Lung (tissue), 12 donors: ENCODE data around the gene PATZ1. TPM values are rescaled to one million over a fixed set of nuclear protein-coding genes. Genes with fewer than 3 reads are reported as not detected.

ENCODE experiments used
- ATAC-seq: fragments of 200-7000 bp; cut with Tn5 transposase; one replicate; pipeline ENCODE4 v1.9.1; 2020; ENCODE audit warnings: moderate number of reproducible peaks; ENCODE audit not compliant: insufficient read depth, low FRiP score
- DNase-seq, 3 donors: peaks; one replicate each; pipeline ENCODE4 v3.0.0-alpha.2; 2013 to 2017
- H3K27ac ChIP-seq, 2 donors: one replicate each; pipeline ENCODE4 v1.5.1; 2013; ENCODE audit warnings: mild to moderate bottlenecking in 2 of 2, moderate library complexity in 2 of 2, control low read depth in 1 of 2, inconsistent platforms in 1 of 2, low read depth in 1 of 2, low read length in 1 of 2
- H3K27me3 ChIP-seq, 3 donors: one replicate each; pipeline ENCODE4 v1.5.1; 2013; ENCODE audit warnings: low read length in 2 of 3; ENCODE audit not compliant: control insufficient read depth in 3 of 3, insufficient read depth in 3 of 3
- H3K36me3 ChIP-seq, 4 donors: one replicate each; pipeline ENCODE4 v1.5.1; 2013; ENCODE audit warnings: low read length in 4 of 4, mild to moderate bottlenecking in 1 of 4, moderate library complexity in 1 of 4; ENCODE audit not compliant: control insufficient read depth in 4 of 4, insufficient read depth in 4 of 4
- H3K4me1 ChIP-seq, 5 donors: one replicate each; pipeline ENCODE4 v1.5.1; 2013; ENCODE audit warnings: low read length in 5 of 5, mild to moderate bottlenecking in 2 of 5, moderate library complexity in 1 of 5; ENCODE audit not compliant: control insufficient read depth in 5 of 5, insufficient read depth in 5 of 5
- H3K4me3 ChIP-seq: one replicate; pipeline ENCODE4 v1.5.1; 2013; ENCODE audit warnings: mild to moderate bottlenecking, control low read depth, moderate library complexity
- H3K9ac ChIP-seq, 2 donors: one replicate each; pipeline ENCODE4 v1.5.1; 2013; ENCODE audit warnings: low read length in 2 of 2, control low read depth in 1 of 2; ENCODE audit not compliant: insufficient read depth in 1 of 2
- H3K9me3 ChIP-seq, 4 donors: one replicate each; pipeline ENCODE4 v1.5.1; 2013; ENCODE audit warnings: low read length in 3 of 4, mild to moderate bottlenecking in 1 of 4, moderate library complexity in 1 of 4; ENCODE audit not compliant: control insufficient read depth in 4 of 4, insufficient read depth in 3 of 4
- CTCF ChIP-seq: IDR thresholded peaks from 2 replicates; pipeline ENCODE4 v1.5.1; 2012; ENCODE audit warnings: mild to moderate bottlenecking; ENCODE audit errors: control extremely low read depth, extremely low read depth
- WGBS, 2 donors: extraction: QIAGEN DNeasy Blood & Tissue Kit; methylation state at CpG; one replicate each; pipeline ENCODE4 v1.1.7; 2013; 5-methylcytosine and 5-hydroxymethylcytosine counted together
- polyA plus RNA-seq, 2 donors: library from polyadenylated mRNA; stranded (reverse); fragments of 200-250 nt; gene quantifications; one replicate each; pipeline ENCODE4 v1.2.1, GENCODE V29; 2013
- total RNA-seq, 2 donors: library from RNA; depleted of rRNA in 1 of 2; stranded (reverse); fragments of >200 nt in 1 of 2; gene quantifications; one replicate each; pipeline ENCODE4 v1.2.1, GENCODE V29; 2014 to 2021
- donor health status: control.
- donor health status: control.
- donor health status: Bipolar disorder and iron deficiency.
- donor health status: healthy.
- donor health status: DM: yes; HTN: yes; CAD: no.

PATZ1 gene
- total and polyA plus RNA-seq, 4 donors: 12.6 to 35.4 (median 29.6) TPM

- Histone ChIP-seq H3K36me3 (peaks cover 3 to 60% (median 41%) of the 10 kb centered on the region in 4 donors), H3K4me1 (peaks cover 4 to 54% (median 25%) of the 10 kb centered on the region in 5 donors), H3K9me3 (no peaks in the 10 kb centered on the region), H3K4me3 (no peak overlapping the region), H3K9ac (peak overlapping the region; percentile 11 to 21), H3K27ac (no peak overlapping the region), H3K27me3 (no peaks in the 10 kb centered on the region)
- TF ChIP-seq CTCF: no peak
- 84 to 85% methylated on average over 14 of the region's 14 CpGs for WGBS, 2 donors
- ATAC-seq (no peak), DNase-seq (no peak)
These were observed 4.6 kb downstream of the PATZ1 start for GRCh38 chr22:31341386-31342088.

GRCh38 chr22:31340765-31341247, 5.3 kb downstream of the PATZ1 start:
- WGBS, 2 donors: 4 to 7% methylated on average over 2 of the region's 2 CpGs

DNA sequence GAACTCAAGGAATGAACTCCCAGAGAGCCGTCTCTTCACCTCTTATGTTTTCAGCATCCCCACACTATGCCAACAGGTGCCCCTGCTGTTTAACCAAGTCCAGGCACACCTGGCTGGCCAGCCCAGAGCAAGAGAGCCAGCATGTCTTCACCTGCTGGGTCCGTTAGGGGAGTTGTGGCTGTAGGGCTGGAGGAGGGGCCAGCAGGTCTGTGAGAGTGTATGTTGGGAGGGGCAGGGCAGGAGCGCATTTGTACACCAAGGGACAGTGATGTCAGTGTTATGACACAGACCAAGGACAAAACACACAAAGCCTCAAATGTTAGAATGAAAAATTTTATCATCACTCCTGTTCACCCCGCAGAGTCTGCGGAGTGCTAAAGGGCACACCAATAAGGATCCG, 5.8 kb downstream of the PATZ1 start:
- H3K9me3 ChIP-seq: no peaks in the 10 kb centered on the region
- H3K27ac ChIP-seq: no peak overlapping the region
- ATAC-seq (no peak), DNase-seq (no peak)
- no peak overlapping the region for H3K4me3 ChIP-seq
- H3K27me3 ChIP-seq: no peaks in the 10 kb centered on the region
- WGBS, 2 donors: 93 to 97% methylated on average over 6 of the region's 6 CpGs
- H3K36me3 ChIP-seq: peaks cover 3 to 63% (median 44%) of the 10 kb centered on the region in 4 donors
- H3K4me1 ChIP-seq: peaks cover 4 to 54% (median 25%) of the 10 kb centered on the region in 5 donors
- no peak overlapping the region for H3K9ac ChIP-seq
- no peak for TF ChIP-seq CTCF

More at GRCh38 chr22:31340765-31341247, 5.3 kb downstream of the PATZ1 start:
- no peak overlapping the region for H3K9ac ChIP-seq
- H3K27me3 ChIP-seq: no peaks in the 10 kb centered on the region
- DNase-seq: no peak
- H3K9me3 ChIP-seq: no peaks in the 10 kb centered on the region
- H3K27ac ChIP-seq: no peak overlapping the region
- H3K4me1 ChIP-seq: peaks cover 4 to 54% (median 25%) of the 10 kb centered on the region in 5 donors
- H3K4me3 ChIP-seq: no peak overlapping the region
- H3K36me3 ChIP-seq: peaks cover 3 to 60% (median 41%) of the 10 kb centered on the region in 4 donors
- ATAC-seq: no peak
- TF ChIP-seq CTCF: no peak
